ENCODE measurements around the gene CDCA4. TPM values are rescaled to one million over a fixed set of nuclear protein-coding genes. Genes with fewer than 3 reads are reported as not detected.
"Not testable (repeated sequence)": the region's sequence is repeated elsewhere in the genome, so short reads cannot be mapped to it uniquely, and the experiment has no call there.

CDCA4 gene
- total RNA-seq, 1 donor from 2014 or later = 40.1 TPM

DNA sequence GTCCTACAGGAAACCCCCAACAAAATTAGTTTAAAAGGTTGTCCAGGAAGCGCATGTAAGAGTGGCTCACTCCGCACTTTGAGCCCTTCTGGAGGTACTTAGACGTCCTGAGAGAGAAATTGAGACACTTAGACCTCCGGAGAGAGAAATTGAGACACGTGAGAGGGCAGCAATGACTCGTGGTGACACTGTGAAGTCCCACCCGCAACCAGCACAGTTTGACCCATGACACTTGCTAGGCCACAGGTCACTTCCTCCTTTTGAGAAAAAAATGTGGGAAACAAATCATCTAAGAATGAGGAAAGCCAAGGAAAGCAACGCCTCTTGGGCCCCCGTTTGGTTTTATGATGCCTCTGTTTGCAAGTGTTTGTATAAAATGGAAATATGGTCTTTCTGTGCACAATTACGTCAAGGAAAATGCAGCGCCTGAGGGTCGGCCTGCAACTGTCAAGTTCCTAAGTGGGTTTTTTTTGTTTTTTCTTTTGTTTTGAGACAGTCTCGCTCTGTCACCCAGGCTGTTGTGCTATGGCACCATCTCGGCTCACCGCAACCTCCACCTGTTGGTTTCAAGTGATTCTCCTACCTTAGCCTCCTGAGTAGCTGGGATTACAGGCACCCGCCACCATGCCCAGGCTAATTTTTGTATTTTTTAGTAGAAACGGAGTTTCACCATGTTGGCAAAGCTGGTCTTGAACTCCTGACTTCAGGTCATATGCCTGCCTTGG lies 13.6 kb upstream of the CDCA4 start:
- Mint-ChIP-seq H3K27ac (ENCODE audit: unreplicated experiment) (peak overlapping the region; percentile 96), H3K9me3 (ENCODE audit: unreplicated experiment) (no peaks in the 10 kb centered on the region), H3K27me3 (ENCODE audit: unreplicated experiment) (peaks cover 8% of the 10 kb centered on the region), H3K36me3 (ENCODE audit: low read depth, unreplicated experiment) (no peaks in the 10 kb centered on the region), H3K4me1 (ENCODE audit: unreplicated experiment) (peaks cover 22% of the 10 kb centered on the region), H3K4me3 (ENCODE audit: unreplicated experiment) (peak overlapping the region; percentile 91)
- no peak for DNase-seq (ENCODE audit: low spot score)
- TF ChIP-seq, protein P1, sequence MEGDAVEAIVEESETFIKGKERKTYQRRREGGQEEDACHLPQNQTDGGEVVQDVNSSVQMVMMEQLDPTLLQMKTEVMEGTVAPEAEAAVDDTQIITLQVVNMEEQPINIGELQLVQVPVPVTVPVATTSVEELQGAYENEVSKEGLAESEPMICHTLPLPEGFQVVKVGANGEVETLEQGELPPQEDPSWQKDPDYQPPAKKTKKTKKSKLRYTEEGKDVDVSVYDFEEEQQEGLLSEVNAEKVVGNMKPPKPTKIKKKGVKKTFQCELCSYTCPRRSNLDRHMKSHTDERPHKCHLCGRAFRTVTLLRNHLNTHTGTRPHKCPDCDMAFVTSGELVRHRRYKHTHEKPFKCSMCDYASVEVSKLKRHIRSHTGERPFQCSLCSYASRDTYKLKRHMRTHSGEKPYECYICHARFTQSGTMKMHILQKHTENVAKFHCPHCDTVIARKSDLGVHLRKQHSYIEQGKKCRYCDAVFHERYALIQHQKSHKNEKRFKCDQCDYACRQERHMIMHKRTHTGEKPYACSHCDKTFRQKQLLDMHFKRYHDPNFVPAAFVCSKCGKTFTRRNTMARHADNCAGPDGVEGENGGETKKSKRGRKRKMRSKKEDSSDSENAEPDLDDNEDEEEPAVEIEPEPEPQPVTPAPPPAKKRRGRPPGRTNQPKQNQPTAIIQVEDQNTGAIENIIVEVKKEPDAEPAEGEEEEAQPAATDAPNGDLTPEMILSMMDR (IDR thresholded peaks at IDR 0.05; ENCODE audit: unreplicated experiment) = no peak

DNA sequence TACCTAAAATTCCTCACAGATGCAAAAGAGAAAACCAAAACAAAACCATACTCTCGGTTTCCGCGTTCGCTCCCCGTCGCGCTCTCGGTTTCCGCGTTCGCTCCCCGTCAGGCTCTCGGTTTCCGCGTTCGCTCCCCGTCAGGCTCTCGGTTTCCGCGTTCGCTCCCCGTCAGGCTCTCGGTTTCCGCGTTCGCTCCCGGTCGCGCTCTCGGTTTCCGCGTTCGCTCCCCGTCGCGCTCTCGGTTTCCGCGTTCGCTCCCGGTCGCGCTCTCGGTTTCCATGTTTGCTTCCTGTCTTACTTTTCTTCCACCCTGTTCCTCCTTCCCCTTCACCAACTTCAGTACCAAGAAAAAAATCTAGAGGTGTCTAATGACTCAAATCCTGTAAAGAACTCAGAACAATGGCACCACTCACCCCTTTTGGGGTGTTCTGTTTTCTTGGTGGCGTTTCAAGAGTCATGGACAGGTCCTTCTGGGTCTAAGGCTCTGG lies 12.6 kb upstream of the CDCA4 start:
- not testable (repeated sequence) for H3K27me3 Mint-ChIP-seq (ENCODE audit: unreplicated experiment); H3K36me3 Mint-ChIP-seq (ENCODE audit: low read depth, unreplicated experiment); DNase-seq (ENCODE audit: low spot score); H3K9me3 Mint-ChIP-seq (ENCODE audit: unreplicated experiment)
- H3K4me1 Mint-ChIP-seq (ENCODE audit: unreplicated experiment) = peaks cover 22% of the 10 kb centered on the region
- peak overlapping the region; percentile 91 for H3K4me3 Mint-ChIP-seq (ENCODE audit: unreplicated experiment)
- H3K27ac Mint-ChIP-seq (ENCODE audit: unreplicated experiment) = peak overlapping the region; percentile 96

DNA sequence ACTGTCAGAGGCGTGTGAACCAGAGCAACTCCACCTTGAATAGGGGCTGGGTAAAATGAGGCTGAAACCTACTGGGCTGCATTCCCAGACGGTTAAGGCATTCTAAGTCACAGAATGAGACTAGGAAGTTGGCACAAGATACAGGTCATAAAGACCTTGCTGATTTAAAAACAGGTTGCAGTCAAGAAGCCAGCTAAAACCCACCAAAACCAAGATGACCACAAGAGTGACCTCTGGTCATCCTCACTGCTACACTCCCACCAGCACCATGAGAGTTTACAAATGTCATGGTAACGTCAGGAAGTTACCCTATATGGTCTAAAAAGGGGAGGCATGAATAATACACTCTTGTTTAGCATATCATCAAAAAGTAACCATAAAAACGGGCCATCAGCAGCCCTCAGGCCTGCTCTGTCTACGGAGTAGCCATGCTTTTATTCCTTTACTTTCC lies 11.6 kb upstream of the CDCA4 start:
- not testable (repeated sequence) for H3K9me3 Mint-ChIP-seq (ENCODE audit: unreplicated experiment); H3K36me3 Mint-ChIP-seq (ENCODE audit: low read depth, unreplicated experiment); DNase-seq (ENCODE audit: low spot score); H3K27me3 Mint-ChIP-seq (ENCODE audit: unreplicated experiment)
- Mint-ChIP-seq H3K4me3 (ENCODE audit: unreplicated experiment) (peak overlapping the region; percentile 29), H3K4me1 (ENCODE audit: unreplicated experiment) (peaks cover 19% of the 10 kb centered on the region), H3K27ac (ENCODE audit: unreplicated experiment) (peak overlapping the region; percentile 90)

DNA sequence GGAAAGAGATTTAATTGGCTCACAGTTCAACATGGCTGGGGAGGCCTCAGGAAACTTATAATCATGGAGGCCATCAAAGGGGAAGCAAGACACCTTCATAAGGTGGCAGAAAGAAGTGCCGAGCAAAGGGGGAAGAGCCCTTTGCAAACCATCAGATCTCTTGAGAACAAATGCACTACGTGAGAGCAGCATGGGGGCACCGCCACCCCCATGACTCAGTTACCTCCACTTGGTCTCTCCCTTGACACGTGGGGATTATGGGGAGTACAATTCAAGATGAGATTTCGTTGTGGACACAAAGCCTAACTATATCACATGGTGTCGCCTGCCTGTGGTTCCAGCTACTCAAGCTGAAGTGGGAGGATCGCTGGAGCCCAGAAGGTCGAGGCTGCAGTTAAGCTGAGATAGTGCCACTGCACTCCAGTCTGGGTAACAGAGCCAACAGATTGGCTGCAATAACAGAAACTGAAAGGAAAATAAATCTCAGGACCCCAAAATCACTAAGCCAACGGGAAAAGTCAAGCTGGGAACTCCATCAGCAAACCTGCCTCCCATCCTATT lies 10.0 kb upstream of the CDCA4 start:
- TF ChIP-seq, protein P1 (IDR thresholded peaks at IDR 0.05; ENCODE audit: unreplicated experiment) = no peak
- H3K4me1 Mint-ChIP-seq (ENCODE audit: unreplicated experiment) = peaks cover 19% of the 10 kb centered on the region
- H3K9me3 Mint-ChIP-seq (ENCODE audit: unreplicated experiment) = no peaks in the 10 kb centered on the region
- H3K36me3 Mint-ChIP-seq (ENCODE audit: low read depth, unreplicated experiment) = no peaks in the 10 kb centered on the region
- H3K27ac Mint-ChIP-seq (ENCODE audit: unreplicated experiment) = no peak overlapping the region
- no peak overlapping the region for H3K4me3 Mint-ChIP-seq (ENCODE audit: unreplicated experiment)
- H3K27me3 Mint-ChIP-seq (ENCODE audit: unreplicated experiment) = peaks cover 8% of the 10 kb centered on the region
- no peak for DNase-seq (ENCODE audit: low spot score)

DNA sequence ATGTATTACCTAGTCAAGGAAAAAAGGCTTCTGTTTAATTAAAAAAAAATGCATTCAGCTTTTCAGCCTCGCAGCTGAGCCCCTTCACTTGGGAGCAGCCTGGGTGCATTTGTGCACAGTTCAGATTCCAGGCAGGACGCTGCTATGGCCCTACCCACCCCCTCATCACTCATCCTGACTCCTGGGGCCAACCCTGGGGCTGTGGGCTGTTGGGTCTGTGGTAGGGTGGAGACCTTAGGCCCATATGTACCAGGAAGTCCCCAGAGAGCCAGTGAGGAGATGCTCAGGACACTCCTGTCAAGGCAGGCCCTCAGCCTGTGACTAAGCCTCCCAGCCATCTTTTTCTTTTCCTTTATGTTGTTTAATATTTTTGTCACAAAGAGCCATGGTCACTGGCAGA lies 9.3 kb upstream of the CDCA4 start:
- Mint-ChIP-seq H3K4me1 (ENCODE audit: unreplicated experiment) (peaks cover 19% of the 10 kb centered on the region), H3K4me3 (ENCODE audit: unreplicated experiment) (no peak overlapping the region), H3K36me3 (ENCODE audit: low read depth, unreplicated experiment) (no peaks in the 10 kb centered on the region), H3K27ac (ENCODE audit: unreplicated experiment) (no peak overlapping the region), H3K9me3 (ENCODE audit: unreplicated experiment) (no peaks in the 10 kb centered on the region), H3K27me3 (ENCODE audit: unreplicated experiment) (peaks cover 8% of the 10 kb centered on the region)
- TF ChIP-seq, protein P1 (IDR thresholded peaks at IDR 0.05; ENCODE audit: unreplicated experiment) = no peak
- no peak for DNase-seq (ENCODE audit: low spot score)

DNA sequence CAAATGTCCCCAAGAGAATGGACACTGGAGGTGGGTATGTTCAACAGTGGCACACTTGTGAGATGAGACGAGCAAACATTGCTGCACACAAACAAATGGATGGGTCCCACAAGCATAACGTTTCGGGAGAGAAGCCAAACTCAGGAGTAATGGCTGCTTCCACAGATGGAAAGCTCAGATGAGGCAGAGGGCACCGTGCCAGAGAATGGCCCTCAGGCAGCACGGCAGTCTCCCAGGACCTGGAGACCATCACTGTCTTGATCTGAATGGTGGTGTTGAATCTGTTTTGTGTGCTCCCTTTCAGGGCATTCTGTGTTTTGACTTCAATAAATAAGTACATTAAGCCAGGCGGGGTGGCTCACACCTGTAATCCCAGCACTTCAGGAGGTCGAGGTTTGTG lies 8.5 kb upstream of the CDCA4 start:
- DNase-seq (ENCODE audit: low spot score) = no peak
- H3K27me3 Mint-ChIP-seq (ENCODE audit: unreplicated experiment) = peaks cover 7% of the 10 kb centered on the region
- TF ChIP-seq, protein P1 (IDR thresholded peaks at IDR 0.05; ENCODE audit: unreplicated experiment) = no peak
- H3K9me3 Mint-ChIP-seq (ENCODE audit: unreplicated experiment) = no peaks in the 10 kb centered on the region
- H3K4me1 Mint-ChIP-seq (ENCODE audit: unreplicated experiment) = peaks cover 15% of the 10 kb centered on the region
- no peaks in the 10 kb centered on the region for H3K36me3 Mint-ChIP-seq (ENCODE audit: low read depth, unreplicated experiment)
- no peak overlapping the region for H3K27ac Mint-ChIP-seq (ENCODE audit: unreplicated experiment)
- no peak overlapping the region for H3K4me3 Mint-ChIP-seq (ENCODE audit: unreplicated experiment)
